Activated CD4-positive, alpha-beta T cell treated with anti-CD3 and anti-CD28 coated beads, Interleukin-2, amount 10 ng/mL, durations not matched to agents 7 days and 5 days (primary cell): Measurements from ENCODE around the gene TGM2. TPM values are rescaled to one million over a fixed set of nuclear protein-coding genes. Genes with fewer than 3 reads are reported as not detected.

Experiments
- CTCF ChIA-PET: fragments of 350-600 bp; sonication (Branson Sonifier 250); formaldehyde crosslinking; loops from one replicate; lab custom pipeline; 2021; ENCODE audit warnings: antibody characterized with exemption; lab: Charles Lee
- POLR2A ChIA-PET: fragments of 350-600 bp; sonication (Branson Sonifier 250); formaldehyde crosslinking; loops from one replicate; lab custom pipeline; 2021; ENCODE audit warnings: antibody characterized with exemption; lab: Charles Lee
- DNase-seq: peaks from one replicate; pipeline ENCODE4 v3.0.0-alpha.2; 2020
- H3K27ac Mint-ChIP-seq: one replicate; pipeline ENCODE4 v1.8.0; 2021; ENCODE audit warnings: mild to moderate bottlenecking, moderate library complexity, mixed read lengths
- H3K27me3 Mint-ChIP-seq: one replicate; pipeline ENCODE4 v1.8.0; 2021; ENCODE audit warnings: mixed read lengths
- H3K36me3 Mint-ChIP-seq: one replicate; pipeline ENCODE4 v1.8.0; 2021; ENCODE audit warnings: low read depth, mixed read lengths
- H3K4me1 Mint-ChIP-seq: one replicate; pipeline ENCODE4 v1.8.0; 2021; ENCODE audit warnings: mixed read lengths
- H3K4me3 Mint-ChIP-seq: one replicate; pipeline ENCODE4 v1.8.0; 2021; ENCODE audit warnings: mild to moderate bottlenecking, moderate library complexity, mixed read lengths
- H3K9me3 Mint-ChIP-seq: one replicate; pipeline ENCODE4 v1.8.0; 2021; ENCODE audit warnings: mixed read lengths
- total RNA-seq, 2 experiments: library from RNA; stranded (reverse); gene quantifications; one replicate each; pipeline ENCODE4 v1.2.3, GENCODE V29; 2021

Gene TGM2
- total RNA-seq, 2 experiments from 2014 or later, result 0.07 to 0.21 TPM

DNA sequence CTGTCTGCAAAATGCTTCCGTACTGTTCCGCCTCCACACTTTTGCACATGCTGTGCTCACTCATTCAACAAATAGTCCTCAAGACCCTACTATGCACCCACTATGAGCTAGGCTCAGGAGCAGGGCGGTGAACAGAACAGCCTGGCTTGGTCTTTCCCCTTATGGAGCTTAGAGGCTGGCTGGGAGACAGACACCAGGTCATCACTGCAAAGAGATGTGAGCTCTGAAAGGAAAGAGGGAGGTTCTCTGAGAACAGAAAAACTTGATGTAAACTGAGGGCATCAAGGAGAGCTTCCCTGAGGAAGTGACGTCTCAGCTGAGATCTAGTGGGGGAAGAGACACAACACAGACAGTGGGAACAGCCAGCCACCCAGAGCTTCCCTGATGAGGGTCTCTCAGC lies 31.0 kb upstream of the TGM2 start:
- DNase-seq, result no peak
- CTCF ChIA-PET, result interaction anchor here (0.9 to 1.5 kb wide), 2 partner anchors 16 to 21 kb away, joined by 3 to 5 read pairs; no protein-coding TSS in a partner anchor
- no peaks in the 10 kb centered on the region for H3K36me3 Mint-ChIP-seq
- H3K27me3 Mint-ChIP-seq, result peaks cover 6% of the 10 kb centered on the region
- no peak overlapping the region for H3K4me3 Mint-ChIP-seq
- POLR2A ChIA-PET, result no interaction called here
- H3K27ac Mint-ChIP-seq, result no peak overlapping the region
- H3K4me1 Mint-ChIP-seq, result no peaks in the 10 kb centered on the region
- no peaks in the 10 kb centered on the region for H3K9me3 Mint-ChIP-seq

DNA sequence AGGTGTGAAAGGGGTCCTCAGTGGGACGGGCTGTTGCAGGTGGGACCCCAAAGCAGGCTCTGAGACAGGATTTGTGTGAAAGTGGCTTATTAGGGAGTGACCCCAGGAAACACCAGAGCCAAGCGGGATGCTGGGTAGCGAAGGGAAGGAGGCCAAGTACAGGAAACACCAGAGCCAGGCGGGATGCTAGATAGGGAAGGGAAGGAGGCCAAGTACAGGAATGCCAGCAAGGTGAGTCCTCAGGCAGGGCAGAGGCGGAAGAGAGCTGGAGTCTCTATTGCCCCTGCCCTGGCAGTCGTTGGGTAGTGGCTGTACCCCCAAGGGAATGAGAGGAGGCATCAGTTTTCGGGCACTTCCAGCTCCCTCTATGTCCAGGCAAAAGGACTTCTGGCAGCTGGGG lies 30.5 kb upstream of the TGM2 start:
- H3K27me3 Mint-ChIP-seq, result peaks cover 6% of the 10 kb centered on the region
- no peak overlapping the region for H3K4me3 Mint-ChIP-seq
- H3K27ac Mint-ChIP-seq, result no peak overlapping the region
- ChIA-PET CTCF (interaction anchor here (1.5 kb wide), 1 partner anchor 17 kb away, joined by 5 read pairs; no protein-coding TSS in a partner anchor), POLR2A (no interaction called here)
- H3K4me1 Mint-ChIP-seq, result no peaks in the 10 kb centered on the region
- H3K36me3 Mint-ChIP-seq, result no peaks in the 10 kb centered on the region
- H3K9me3 Mint-ChIP-seq, result no peaks in the 10 kb centered on the region
- no peak for DNase-seq

DNA sequence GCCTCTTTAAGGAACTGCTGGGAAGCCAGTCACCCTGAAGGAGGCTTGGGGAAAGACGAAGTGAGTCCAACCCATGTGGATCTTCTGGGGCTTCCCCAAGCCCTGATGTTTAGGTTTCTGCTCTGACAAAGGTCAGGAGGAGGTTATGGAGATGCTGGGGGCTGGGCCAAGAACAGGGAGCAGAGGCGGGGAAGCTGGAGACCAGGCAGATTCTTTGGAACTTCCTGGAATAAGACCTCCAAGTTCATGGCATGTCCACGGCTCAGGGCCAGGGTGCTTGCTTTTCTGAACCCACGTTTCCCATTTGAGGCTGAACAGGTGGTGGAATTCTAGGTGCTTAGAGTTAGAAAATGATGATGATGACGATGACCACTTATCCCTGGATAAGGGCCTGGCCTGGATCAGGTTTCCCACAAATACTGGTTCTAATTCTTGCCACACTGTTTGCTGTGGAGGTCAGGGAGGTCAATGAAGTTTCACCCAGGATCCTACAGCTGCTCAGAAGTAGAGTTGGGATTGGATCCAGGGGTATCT lies 30.0 kb upstream of the TGM2 start:
- Mint-ChIP-seq H3K36me3 (no peaks in the 10 kb centered on the region), H3K27ac (no peak overlapping the region), H3K27me3 (peaks cover 6% of the 10 kb centered on the region), H3K9me3 (no peaks in the 10 kb centered on the region), H3K4me3 (no peak overlapping the region), H3K4me1 (no peaks in the 10 kb centered on the region)
- ChIA-PET CTCF (no interaction called here), POLR2A (no interaction called here)
- DNase-seq, result no peak

DNA sequence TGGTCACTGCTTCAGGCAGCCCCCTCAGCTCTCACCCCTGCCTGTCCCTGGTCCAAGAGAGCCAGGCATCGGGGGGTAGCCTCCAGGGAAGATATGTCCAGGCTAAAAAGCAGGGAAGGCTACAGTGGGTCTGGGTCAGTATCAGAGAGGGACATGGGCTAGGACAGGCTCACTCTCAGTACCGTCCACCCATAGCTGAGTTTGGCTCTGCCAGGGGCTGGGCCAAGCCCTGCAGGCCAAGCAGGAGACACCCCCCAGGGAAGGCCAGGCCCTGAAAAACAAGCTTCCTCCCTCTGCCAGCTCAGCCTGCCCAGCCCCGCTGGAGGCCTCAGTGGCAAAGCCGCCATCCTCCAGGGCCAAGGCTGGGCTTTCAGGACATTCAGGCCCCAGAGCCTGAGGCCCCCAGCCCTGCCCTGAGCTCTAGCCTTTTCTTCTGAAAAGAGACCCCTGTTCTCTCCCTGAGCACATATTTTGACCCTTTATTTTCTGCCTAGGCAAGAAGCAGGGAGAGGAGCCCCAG lies 28.6 kb upstream of the TGM2 start:
- Mint-ChIP-seq H3K4me1 (no peaks in the 10 kb centered on the region), H3K27ac (no peak overlapping the region)

GRCh38 chr20:38192323-38192885 lies 27.3 kb upstream of the TGM2 start:
- H3K27me3 Mint-ChIP-seq, result peaks cover 12% of the 10 kb centered on the region
- H3K36me3 Mint-ChIP-seq, result no peaks in the 10 kb centered on the region
- H3K4me1 Mint-ChIP-seq, result no peaks in the 10 kb centered on the region
- no peak overlapping the region for H3K27ac Mint-ChIP-seq
- CTCF ChIA-PET, result no interaction called here
- no peaks in the 10 kb centered on the region for H3K9me3 Mint-ChIP-seq
- H3K4me3 Mint-ChIP-seq, result no peak overlapping the region
- POLR2A ChIA-PET, result no interaction called here
- no peak for DNase-seq

More for the DNA sequence above, 28.6 kb upstream of the TGM2 start:
- Mint-ChIP-seq H3K4me3 (no peak overlapping the region), H3K27me3 (peaks cover 12% of the 10 kb centered on the region), H3K9me3 (no peaks in the 10 kb centered on the region), H3K36me3 (no peaks in the 10 kb centered on the region)
- DNase-seq, result no peak
- POLR2A ChIA-PET, result no interaction called here
- CTCF ChIA-PET, result interaction anchor here (0.6 to 1.1 kb wide), 2 partner anchors 18 to 83 kb away, joined by 3 read pairs; no protein-coding TSS in a partner anchor

DNA sequence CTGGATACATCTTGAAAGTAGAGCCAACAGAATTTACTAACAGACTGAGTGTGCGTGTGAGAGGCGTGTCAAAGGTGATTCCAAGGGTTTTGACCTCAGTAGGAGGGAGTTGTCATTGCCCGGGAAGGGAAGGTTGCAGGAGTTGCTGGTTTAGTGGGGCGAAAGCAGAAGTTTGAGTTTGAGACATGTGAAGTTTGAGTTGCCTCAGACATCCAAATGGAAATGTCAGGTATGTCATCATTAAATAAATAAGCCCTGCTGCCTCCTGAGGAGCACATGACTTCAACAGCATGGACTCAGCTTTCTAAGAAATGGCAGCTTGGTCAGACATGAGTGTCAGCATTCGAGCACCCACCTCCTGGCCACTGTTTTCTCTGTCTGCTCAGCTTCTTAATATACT lies 26.6 kb upstream of the TGM2 start:
- ChIA-PET POLR2A (no interaction called here), CTCF (no interaction called here)
- no peaks in the 10 kb centered on the region for H3K4me1 Mint-ChIP-seq
- H3K27ac Mint-ChIP-seq, result no peak overlapping the region
- H3K36me3 Mint-ChIP-seq, result no peaks in the 10 kb centered on the region
- H3K9me3 Mint-ChIP-seq, result no peaks in the 10 kb centered on the region
- H3K27me3 Mint-ChIP-seq, result peaks cover 13% of the 10 kb centered on the region
- no peak for DNase-seq
- H3K4me3 Mint-ChIP-seq, result no peak overlapping the region

DNA sequence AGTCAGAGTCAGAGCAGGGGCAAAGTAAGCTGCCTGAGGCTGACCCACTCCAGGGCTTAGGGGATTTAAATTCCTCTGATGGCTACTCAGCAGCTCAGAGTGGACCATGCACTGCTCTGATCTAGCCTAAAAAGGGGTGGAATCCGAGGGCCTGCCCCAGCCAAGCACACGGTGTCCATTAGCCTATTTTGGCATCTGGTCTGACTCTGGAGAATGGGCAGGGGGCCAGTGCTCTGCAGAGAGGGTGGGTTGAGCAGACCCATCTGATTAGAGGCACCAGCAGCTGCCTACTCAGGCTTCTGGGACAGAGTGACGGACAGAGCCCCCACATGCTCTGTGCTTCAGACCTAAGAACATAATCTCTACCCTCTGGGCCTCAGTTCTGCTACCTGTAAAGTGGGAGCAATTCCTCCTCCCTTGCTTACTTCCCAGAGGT lies 25.9 kb upstream of the TGM2 start:
- CTCF ChIA-PET, result no interaction called here
- Mint-ChIP-seq H3K36me3 (no peaks in the 10 kb centered on the region), H3K4me3 (no peak overlapping the region), H3K4me1 (no peaks in the 10 kb centered on the region), H3K9me3 (no peaks in the 10 kb centered on the region), H3K27ac (no peak overlapping the region), H3K27me3 (peaks cover 16% of the 10 kb centered on the region)
- no peak for DNase-seq
- POLR2A ChIA-PET, result no interaction called here

GRCh38 chr20:38190166-38190565 lies 25.1 kb upstream of the TGM2 start:
- Mint-ChIP-seq H3K4me1 (no peaks in the 10 kb centered on the region), H3K9me3 (no peaks in the 10 kb centered on the region), H3K27ac (no peak overlapping the region), H3K4me3 (no peak overlapping the region), H3K27me3 (peaks cover 16% of the 10 kb centered on the region), H3K36me3 (no peaks in the 10 kb centered on the region)
- CTCF ChIA-PET, result no interaction called here
- POLR2A ChIA-PET, result no interaction called here
- DNase-seq, result no peak

GRCh38 chr20:38187517-38187916 lies 22.4 kb upstream of the TGM2 start:
- ChIA-PET POLR2A (no interaction called here), CTCF (interaction anchor here (0.6 kb wide), 1 partner anchor 282 kb away, joined by 4 read pairs; no protein-coding TSS in a partner anchor)
- Mint-ChIP-seq H3K27me3 (peaks cover 21% of the 10 kb centered on the region), H3K36me3 (no peaks in the 10 kb centered on the region), H3K27ac (no peak overlapping the region), H3K4me1 (no peaks in the 10 kb centered on the region), H3K4me3 (no peak overlapping the region), H3K9me3 (no peaks in the 10 kb centered on the region)
- no peak for DNase-seq

GRCh38 chr20:38186788-38187221 lies 21.7 kb upstream of the TGM2 start:
- CTCF ChIA-PET, result no interaction called here
- DNase-seq, result no peak
- no peak overlapping the region for H3K4me3 Mint-ChIP-seq
- H3K36me3 Mint-ChIP-seq, result no peaks in the 10 kb centered on the region
- POLR2A ChIA-PET, result no interaction called here
- no peaks in the 10 kb centered on the region for H3K9me3 Mint-ChIP-seq
- no peak overlapping the region for H3K27ac Mint-ChIP-seq
- no peaks in the 10 kb centered on the region for H3K4me1 Mint-ChIP-seq
- peaks cover 21% of the 10 kb centered on the region for H3K27me3 Mint-ChIP-seq

- H3K36me3 Mint-ChIP-seq, result no peaks in the 10 kb centered on the region
- ChIA-PET CTCF (no interaction called here), POLR2A (no interaction called here)
- no peak overlapping the region for H3K27ac Mint-ChIP-seq
- H3K4me3 Mint-ChIP-seq, result no peak overlapping the region
- no peak for DNase-seq
- H3K9me3 Mint-ChIP-seq, result no peaks in the 10 kb centered on the region
- no peaks in the 10 kb centered on the region for H3K4me1 Mint-ChIP-seq
- H3K27me3 Mint-ChIP-seq, result peaks cover 20% of the 10 kb centered on the region
Measured at GRCh38 chr20:38184101-38184500, 19.0 kb upstream of the TGM2 start.

- POLR2A ChIA-PET, result no interaction called here
- Mint-ChIP-seq H3K36me3 (no peaks in the 10 kb centered on the region), H3K4me3 (no peak overlapping the region), H3K4me1 (no peaks in the 10 kb centered on the region), H3K27ac (no peak overlapping the region), H3K27me3 (peaks cover 16% of the 10 kb centered on the region), H3K9me3 (no peaks in the 10 kb centered on the region)
- no peak for DNase-seq
- CTCF ChIA-PET, result no interaction called here
Measured at GRCh38 chr20:38181971-38182370, 16.9 kb upstream of the TGM2 start.

DNA sequence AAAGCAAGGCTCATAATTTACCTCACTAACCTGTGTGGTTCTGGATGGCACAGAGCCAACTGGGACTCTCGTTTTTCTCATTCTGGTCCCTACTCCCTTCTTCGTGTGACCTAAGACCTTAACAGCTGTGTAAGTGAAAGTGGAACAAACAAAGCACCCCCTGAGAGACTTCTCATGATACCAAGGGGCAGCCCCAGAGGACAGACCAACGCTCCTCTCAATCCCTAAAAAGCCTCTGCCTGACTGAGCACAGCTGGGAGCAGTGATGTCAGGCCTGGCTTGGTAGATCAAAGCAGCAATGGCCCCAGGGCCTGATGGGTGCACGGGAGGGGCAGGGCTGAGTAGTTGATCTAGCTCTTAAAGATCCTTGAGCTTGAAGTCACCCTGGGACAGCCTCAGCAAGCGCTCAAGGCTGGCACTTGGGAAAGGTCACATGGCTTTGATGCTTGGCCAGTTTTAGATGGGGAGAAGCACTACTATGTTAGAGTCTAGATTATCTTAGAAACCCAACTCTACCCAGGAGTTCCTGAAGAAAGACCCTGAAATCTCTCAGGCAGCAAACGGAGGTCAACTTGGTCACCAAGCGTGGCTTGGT lies 16.2 kb upstream of the TGM2 start:
- no peaks in the 10 kb centered on the region for H3K36me3 Mint-ChIP-seq
- no peak overlapping the region for H3K4me3 Mint-ChIP-seq
- no peak overlapping the region for H3K27ac Mint-ChIP-seq
- no peak for DNase-seq
- CTCF ChIA-PET, result no interaction called here
- peaks cover 13% of the 10 kb centered on the region for H3K27me3 Mint-ChIP-seq
- no peaks in the 10 kb centered on the region for H3K4me1 Mint-ChIP-seq
- POLR2A ChIA-PET, result no interaction called here
- no peaks in the 10 kb centered on the region for H3K9me3 Mint-ChIP-seq
